ENCODE measurements around the gene FLT4. TPM values are rescaled to one million over a fixed set of nuclear protein-coding genes. Genes with fewer than 3 reads are reported as not detected.

The FLT4 gene
- polyA plus RNA-seq, 3 donors, result not detected

DNA sequence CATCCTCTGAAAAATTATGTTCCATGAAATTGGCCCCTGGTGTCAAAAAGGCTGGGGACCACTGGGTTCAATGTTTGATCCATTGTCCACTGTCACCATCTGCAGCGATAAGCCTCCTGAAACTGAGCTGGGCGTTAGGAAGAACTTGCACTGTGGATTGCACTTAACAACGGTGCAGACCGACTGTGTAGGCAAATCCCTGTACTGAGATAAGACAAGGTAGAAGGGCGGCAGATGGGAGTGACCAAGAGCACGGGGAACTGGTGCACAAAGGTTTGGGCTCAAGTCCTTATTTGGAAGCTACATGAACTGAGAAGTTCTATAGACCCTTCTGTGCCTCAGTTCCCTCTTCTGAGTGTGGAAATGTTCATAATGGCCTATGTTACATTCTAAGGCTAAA, 41.6 kb upstream of the FLT4 start:
- no peak overlapping the region for H3K9ac ChIP-seq (ENCODE audit: insufficient read depth, low read length, poor library complexity, severe bottlenecking)
- Mint-ChIP-seq H3K9me3 (peaks cover 0 to 7% (median 1%) of the 10 kb centered on the region in 7 donors), H3K36me3 (no peaks in the 10 kb centered on the region), H3K4me3 (no peak overlapping the region), H3K27me3 (ENCODE audit: low read depth in 3 of 3) (peaks cover 5 to 14% (median 7%) of the 10 kb centered on the region in 3 donors), H3K27ac (no peak overlapping the region), H3K4me1 (no peaks in the 10 kb centered on the region)
- 94% methylated on average over 4 of the region's 6 CpGs for WGBS (ENCODE audit: insufficient coverage)
- H3K36me3 ChIP-seq (replicated peaks in 1 of 2; ENCODE audit: control insufficient read depth in 1 of 2, insufficient read depth in 2 of 2, low read length in 2 of 2), result no peaks in the 10 kb centered on the region
- H3K4me3 ChIP-seq (replicated peaks in 1 of 3; ENCODE audit: low read depth in 2 of 3, low read length in 3 of 3), result no peak overlapping the region
- DNase-seq, result no peak
- H2AFZ ChIP-seq (ENCODE audit: insufficient read depth, low read depth, low read length, poor library complexity, severe bottlenecking), result no peak overlapping the region
- H3K27ac ChIP-seq (ENCODE audit: low read depth in 1 of 2, low read length in 2 of 2), result no peak overlapping the region
- intact Hi-C loops (cut with micrococcal nuclease), result no loop called here
- H3K9me3 ChIP-seq (replicated peaks in 1 of 2; ENCODE audit: control insufficient read depth in 1 of 2, insufficient read depth in 1 of 2, low read length in 2 of 2), result peaks cover 0 to 4% of the 10 kb centered on the region in 2 donors
- no peaks in the 10 kb centered on the region for H3K79me2 ChIP-seq (ENCODE audit: insufficient read depth, low read length)
- no peaks in the 10 kb centered on the region for H3K4me1 ChIP-seq (ENCODE audit: control insufficient read depth in 1 of 2, insufficient read depth in 2 of 2, low read length in 2 of 2)
- H3K27me3 ChIP-seq (ENCODE audit: control insufficient read depth in 2 of 2, insufficient read depth in 2 of 2, low read length in 2 of 2), result no peaks in the 10 kb centered on the region
- H4K20me1 ChIP-seq (ENCODE audit: insufficient read depth, low read length), result no peaks in the 10 kb centered on the region
- no peak overlapping the region for H3K4me2 ChIP-seq (replicated peaks; ENCODE audit: extremely low read depth, low read length, poor library complexity, severe bottlenecking)
- TF ChIP-seq CTCF (IDR thresholded peaks at IDR 0.05), result no peak

GRCh38 chr5:180690562-180690961, 41.2 kb upstream of the FLT4 start:
- H4K20me1 ChIP-seq (ENCODE audit: insufficient read depth, low read length), result no peaks in the 10 kb centered on the region
- no peak overlapping the region for H3K4me3 ChIP-seq (replicated peaks in 1 of 3; ENCODE audit: low read depth in 2 of 3, low read length in 3 of 3)
- H3K79me2 ChIP-seq (ENCODE audit: insufficient read depth, low read length), result no peaks in the 10 kb centered on the region
- intact Hi-C loops (cut with micrococcal nuclease), result no loop called here
- no peaks in the 10 kb centered on the region for H3K27me3 ChIP-seq (ENCODE audit: control insufficient read depth in 2 of 2, insufficient read depth in 2 of 2, low read length in 2 of 2)
- TF ChIP-seq CTCF (IDR thresholded peaks at IDR 0.05), result no peak
- H3K27me3 Mint-ChIP-seq (ENCODE audit: low read depth in 3 of 3), result peaks cover 6 to 13% (median 8%) of the 10 kb centered on the region in 3 donors
- 95% methylated on average over 4 of the region's 6 CpGs for WGBS (ENCODE audit: insufficient coverage)
- H3K9ac ChIP-seq (ENCODE audit: insufficient read depth, low read length, poor library complexity, severe bottlenecking), result no peak overlapping the region
- no peaks in the 10 kb centered on the region for H3K36me3 Mint-ChIP-seq
- no peaks in the 10 kb centered on the region for H3K36me3 ChIP-seq (replicated peaks in 1 of 2; ENCODE audit: control insufficient read depth in 1 of 2, insufficient read depth in 2 of 2, low read length in 2 of 2)
- H3K27ac ChIP-seq (ENCODE audit: low read depth in 1 of 2, low read length in 2 of 2), result no peak overlapping the region
- no peaks in the 10 kb centered on the region for H3K4me1 Mint-ChIP-seq
- no peak overlapping the region for H3K4me3 Mint-ChIP-seq
- no peaks in the 10 kb centered on the region for H3K4me1 ChIP-seq (ENCODE audit: control insufficient read depth in 1 of 2, insufficient read depth in 2 of 2, low read length in 2 of 2)
- peaks cover 0 to 4% (median 0%) of the 10 kb centered on the region in 7 donors for H3K9me3 Mint-ChIP-seq
- no peak overlapping the region for H3K4me2 ChIP-seq (replicated peaks; ENCODE audit: extremely low read depth, low read length, poor library complexity, severe bottlenecking)
- no peak overlapping the region for H3K27ac Mint-ChIP-seq
- H2AFZ ChIP-seq (ENCODE audit: insufficient read depth, low read depth, low read length, poor library complexity, severe bottlenecking), result no peak overlapping the region
- no peak for DNase-seq
- no peaks in the 10 kb centered on the region for H3K9me3 ChIP-seq (replicated peaks in 1 of 2; ENCODE audit: control insufficient read depth in 1 of 2, insufficient read depth in 1 of 2, low read length in 2 of 2)

All from CD14-positive monocyte (primary cell).